Activated CD4-positive, CD25-positive, alpha-beta regulatory T cell treated with anti-CD3 and anti-CD28 coated beads, Interleukin-2, amount 50 U/mL, for 24 hours (primary cell): ENCODE measurements around the gene CHRM4.

ENCODE experiments used
- ATAC-seq, 2 donors: fragments of 150-1000 bp; cut with Tn5 transposase; one replicate each; pipeline ENCODE4 v1.10.0; 2021; ENCODE audit warnings: mild to moderate bottlenecking in 1 of 2, moderate library complexity in 1 of 2

Gene CHRM4

DNA sequence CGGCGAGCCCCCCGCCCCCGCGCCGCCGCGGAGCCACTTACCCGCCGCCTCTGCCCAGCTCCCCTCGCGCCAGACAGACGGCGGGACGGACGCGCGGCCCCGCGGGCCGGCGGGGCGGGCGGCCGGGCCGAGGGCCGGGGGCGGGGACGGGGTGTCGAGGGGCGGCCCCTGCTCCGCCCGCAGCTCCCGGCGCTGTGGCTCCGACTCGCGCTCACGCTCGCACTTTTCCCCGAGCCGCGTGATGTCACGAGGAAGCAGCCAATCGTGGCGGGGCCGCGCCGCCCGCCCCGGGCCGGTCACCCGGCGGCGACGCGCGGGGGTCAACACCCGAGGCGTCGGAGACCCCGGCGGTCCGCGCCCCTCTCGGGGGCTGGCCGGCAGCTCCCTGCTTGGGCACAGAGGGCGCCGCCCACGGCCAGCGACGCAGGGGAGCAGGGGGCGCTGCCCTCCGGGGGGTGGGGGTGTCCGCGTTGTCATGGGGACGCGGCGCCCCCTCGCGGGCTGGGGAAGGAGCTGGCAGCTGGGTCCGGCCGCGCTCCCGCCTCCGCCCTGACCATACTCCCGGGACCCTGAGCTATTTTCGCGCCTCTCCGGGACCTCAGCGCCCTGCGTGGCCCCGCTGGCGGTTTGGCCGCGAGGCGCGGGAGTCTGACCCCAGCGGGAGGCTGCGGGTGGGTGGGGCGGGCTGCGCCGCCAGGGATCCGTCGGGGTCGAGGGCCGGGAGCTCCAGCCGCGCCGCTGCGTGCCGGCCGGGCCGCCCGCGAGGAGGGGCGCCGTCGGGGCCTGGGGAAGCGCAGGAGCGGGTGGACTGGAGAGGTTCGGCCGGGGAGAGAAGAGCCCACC, at the start of gene CHRM4:
TSS of gene CHRM4 (minus strand) at position 199 of the 843 bp plus-strand sequence. CDS start 5,219 bp downstream, outside the sequence.
- ATAC-seq: no peak

GRCh38 chr11:46438211-46438610, 46.6 kb upstream of the CHRM4 start:
- no peak for ATAC-seq

GRCh38 chr11:46437122-46437689, 45.6 kb upstream of the CHRM4 start:
- ATAC-seq: no peak

DNA sequence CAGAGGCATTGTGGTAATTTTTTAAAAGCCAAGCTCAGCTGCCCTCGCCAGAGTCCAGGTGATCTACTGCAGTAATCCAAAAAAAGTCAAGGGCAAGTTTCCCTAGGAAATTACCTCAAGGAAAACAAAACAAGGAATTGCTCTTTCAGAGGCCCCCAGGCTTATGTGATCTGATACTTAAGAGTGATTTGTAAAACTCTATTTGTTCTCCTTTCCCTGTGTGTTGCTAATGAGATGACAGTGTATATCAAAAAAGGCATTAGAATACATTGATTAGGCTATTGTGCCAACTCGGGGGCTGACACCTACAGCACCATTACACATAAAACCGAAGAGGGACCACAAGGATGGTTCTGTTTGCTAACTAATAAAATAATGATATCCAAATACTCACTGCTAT, 44.5 kb upstream of the CHRM4 start:
- ATAC-seq: no peak

DNA sequence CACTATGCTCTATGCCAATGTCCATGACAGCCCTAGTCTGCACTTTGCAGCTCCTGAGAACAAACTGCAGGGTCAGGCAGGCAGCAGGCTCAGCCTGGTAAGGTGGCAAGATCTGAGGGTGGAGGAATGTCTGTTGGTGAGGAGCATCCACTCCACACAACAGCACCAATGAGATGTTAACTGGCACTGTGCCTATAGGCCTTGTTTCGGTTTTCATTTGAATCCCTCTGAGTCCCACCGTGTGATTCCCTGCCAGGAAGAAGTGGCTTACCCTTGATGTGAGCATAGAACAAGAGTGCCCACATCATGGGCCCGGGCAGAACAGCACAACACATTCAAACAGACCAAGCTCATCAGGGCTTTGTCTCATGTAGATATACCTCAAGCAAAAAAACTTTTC, 44.1 kb upstream of the CHRM4 start:
- no peak for ATAC-seq

DNA sequence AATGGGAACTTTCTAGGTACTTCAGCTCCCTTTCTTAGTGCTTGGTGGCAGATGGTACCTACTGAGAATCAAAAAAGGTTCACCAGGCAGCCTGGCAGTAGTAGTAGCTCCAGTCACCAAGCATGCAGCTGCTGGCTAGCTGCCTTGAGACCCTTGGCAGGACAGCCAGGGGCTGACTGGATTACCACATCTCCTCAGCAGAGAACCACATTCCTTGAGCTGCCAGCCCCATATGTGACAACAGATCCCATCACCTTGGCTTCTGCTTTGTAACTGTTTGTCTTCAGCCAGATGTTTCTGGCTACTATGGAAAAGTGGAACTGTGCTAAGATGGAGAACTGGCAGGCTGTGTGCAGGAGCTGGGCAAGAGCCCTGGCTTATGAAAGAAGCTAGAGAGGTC, 39.6 kb upstream of the CHRM4 start:
- ATAC-seq: no peak

- ATAC-seq: no peak
These were observed 38.1 kb upstream of the CHRM4 start for GRCh38 chr11:46429717-46430116.

- ATAC-seq: no peak
These were observed 35.8 kb upstream of the CHRM4 start for GRCh38 chr11:46427364-46427763.

- ATAC-seq: no peak
These were observed 34.8 kb upstream of the CHRM4 start for GRCh38 chr11:46426233-46426991.

DNA sequence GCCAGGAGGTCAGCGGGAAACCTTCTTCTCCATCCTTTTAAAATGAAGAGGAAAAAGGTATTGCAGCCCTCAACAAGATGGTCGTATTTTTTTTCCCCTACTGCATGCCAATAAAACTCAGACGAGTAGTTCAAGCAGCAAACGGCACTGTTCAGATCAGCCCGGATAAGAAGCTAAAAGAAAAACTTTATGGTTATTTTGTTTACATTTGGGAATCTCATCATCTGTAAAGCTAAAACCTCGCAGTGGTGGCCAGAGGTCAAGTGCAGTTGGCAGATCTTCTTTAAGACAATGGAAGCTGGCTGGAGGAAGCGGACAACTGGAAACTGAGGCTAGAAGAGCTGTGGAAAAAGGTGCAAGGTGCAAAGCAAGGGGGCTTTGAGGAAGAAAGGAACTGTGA, 31.0 kb upstream of the CHRM4 start:
- ATAC-seq: no peak

DNA sequence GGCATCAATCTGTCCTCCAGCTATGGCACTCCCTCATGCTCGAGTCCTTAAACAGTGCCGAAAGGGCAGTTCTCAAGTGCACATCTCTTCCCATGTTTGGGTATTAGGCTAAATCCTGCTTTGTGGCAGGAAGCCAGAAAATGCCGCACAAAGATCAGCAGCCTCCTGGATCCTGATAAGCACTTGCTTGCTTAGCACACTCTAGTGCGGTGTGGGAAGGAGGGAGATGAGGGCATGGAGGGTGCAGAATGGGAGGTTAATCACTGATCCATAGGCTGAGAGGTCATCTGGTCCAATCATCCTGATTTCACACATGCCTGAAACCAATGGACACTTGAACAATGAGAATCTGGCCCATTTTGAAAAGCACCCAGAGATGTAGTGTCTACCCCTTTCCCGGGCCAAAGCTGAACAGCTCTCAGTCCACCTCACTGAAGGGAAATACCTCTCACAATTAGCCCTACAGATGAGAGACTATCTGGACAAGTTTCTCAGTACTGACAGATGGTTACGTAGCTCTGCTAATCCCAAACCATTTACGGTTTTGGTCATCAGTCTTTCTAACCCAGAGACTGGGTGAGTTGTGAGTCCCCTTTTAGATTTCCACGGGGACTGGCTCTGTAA, 29.8 kb upstream of the CHRM4 start:
- ATAC-seq: no peak

- no peak for ATAC-seq
These were observed 28.9 kb upstream of the CHRM4 start for GRCh38 chr11:46420513-46420912.

DNA sequence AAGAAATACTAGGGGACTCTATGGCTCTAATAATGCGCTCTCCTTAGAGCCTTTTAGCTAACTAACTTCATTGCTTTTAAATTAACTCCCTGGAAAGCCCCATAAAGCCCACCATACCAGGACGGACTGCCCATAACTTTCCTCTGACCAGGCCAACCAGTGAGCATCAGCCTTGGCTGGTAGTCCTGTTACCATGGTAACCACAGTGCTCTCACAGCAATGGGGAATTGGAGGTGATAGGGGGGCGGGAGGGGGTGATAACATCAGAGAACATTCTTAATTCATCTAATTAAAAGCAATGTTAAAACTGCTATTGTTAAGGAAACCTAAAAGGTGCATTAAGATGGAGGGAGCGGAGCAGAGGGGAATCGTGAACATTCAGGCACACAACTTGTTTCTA, 27.2 kb upstream of the CHRM4 start:
- ATAC-seq: no peak

- no peak for ATAC-seq
These were observed 26.1 kb upstream of the CHRM4 start for GRCh38 chr11:46417711-46418110.

DNA sequence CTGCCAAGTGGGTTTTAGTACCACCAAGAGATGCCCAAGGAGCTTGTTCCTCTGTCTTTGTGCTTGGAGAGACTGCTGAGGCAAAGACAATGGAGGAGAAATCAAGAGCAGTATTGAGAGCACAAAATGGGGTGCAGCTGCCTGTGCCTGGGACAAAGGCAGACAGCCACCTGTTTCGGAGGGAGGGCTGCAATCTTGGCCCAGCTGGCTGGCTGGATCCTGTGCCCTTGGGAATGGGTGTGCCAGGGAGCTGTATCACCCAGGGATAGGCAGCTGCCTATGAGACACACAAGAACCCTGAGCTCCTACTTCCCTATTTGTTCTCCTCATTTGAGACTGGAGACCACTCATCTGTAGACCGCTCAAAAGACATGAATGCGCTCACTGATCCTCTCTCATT, 23.3 kb upstream of the CHRM4 start:
- no peak for ATAC-seq

- no peak for ATAC-seq
These were observed 22.9 kb upstream of the CHRM4 start for GRCh38 chr11:46414466-46414796.

- ATAC-seq: no peak
These were observed 22.3 kb upstream of the CHRM4 start for GRCh38 chr11:46413760-46414465.

DNA sequence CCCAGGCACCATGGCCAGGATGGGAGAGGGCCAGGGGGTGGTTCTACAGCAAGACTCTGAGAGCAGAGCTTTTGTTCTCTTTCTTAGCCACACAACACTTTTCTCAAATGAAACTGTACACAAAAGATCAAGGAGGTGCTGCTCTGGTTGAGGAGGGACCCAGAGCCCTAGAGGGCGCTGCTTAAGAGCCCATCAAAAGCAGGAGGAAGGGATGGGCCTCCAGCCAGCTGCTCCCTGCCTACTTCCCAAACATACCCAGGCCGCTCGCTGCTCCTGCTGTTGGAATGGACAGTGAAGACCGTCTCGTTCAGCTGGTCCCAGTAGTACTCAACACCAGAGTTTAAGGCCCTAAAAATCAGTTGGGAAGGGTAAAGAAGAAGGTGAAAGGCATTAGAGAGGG, 18.4 kb upstream of the CHRM4 start:
- ATAC-seq: no peak

DNA sequence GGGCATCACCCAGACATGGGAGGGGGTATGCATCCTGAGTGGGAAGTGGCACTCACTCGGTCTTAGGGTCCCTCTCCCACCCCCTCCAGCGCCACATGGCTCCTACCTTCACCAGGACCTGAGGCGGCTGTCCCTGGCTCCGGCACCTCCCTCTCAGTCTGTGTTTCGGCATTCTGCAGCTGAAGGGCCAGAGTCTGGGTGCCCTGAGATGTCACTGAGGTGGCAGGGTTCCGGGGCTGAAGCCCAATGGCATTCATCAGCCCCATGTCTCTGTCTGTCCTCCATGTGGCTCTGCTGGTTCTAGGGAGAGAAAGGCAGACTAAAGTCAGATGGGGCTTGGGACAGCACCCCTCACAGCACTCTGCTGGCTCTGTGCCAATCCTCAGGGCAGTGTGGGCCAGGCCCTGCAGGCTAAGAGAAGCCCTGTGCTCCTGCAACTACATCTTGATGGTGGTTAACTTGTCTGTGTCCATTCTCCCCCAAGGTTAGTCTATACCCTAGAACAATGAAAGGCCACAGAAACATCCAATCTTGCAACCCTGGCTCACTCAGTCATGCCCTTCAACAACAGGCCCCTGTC, 16.9 kb upstream of the CHRM4 start:
- no peak for ATAC-seq

- ATAC-seq: no peak
These were observed 16.1 kb upstream of the CHRM4 start for GRCh38 chr11:46407635-46408034.

DNA sequence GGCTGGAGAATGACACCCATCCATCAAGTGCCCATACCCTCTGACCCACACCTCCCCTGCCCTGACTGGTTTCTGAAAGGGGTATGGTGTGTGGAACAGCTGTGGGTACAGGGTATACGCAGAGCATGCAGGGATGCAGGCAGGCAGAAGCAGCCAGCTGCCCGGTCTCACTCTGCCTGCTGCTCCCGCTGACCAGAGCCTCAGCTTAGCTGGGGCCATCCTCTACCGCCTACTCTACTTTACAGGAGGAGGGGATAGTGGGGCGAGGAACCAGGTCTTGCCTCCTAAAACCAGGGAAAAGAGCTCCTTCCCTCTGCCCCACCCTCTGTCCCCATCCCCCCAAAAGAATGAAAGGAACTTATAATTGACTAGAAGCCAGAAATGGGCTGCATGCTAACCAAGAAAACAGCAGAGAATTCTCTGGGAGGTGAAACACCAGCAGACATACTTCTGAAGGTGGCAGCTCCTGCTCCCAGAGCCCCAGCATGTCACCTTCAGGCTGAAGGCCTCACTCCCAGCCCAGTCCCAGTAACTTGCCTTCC, 13.0 kb upstream of the CHRM4 start:
- no peak for ATAC-seq
